ENCODE measurements around the gene FOXS1. TPM values are rescaled to one million over a fixed set of nuclear protein-coding genes. Genes with fewer than 3 reads are reported as not detected.
A peak's percentile ranks its signal among the peaks of the same experiment; 100 is the strongest.

FOXS1 gene
- total and polyA plus RNA-seq, 4 donors, result 0.89 to 8.7 (median 4.9) TPM

DNA sequence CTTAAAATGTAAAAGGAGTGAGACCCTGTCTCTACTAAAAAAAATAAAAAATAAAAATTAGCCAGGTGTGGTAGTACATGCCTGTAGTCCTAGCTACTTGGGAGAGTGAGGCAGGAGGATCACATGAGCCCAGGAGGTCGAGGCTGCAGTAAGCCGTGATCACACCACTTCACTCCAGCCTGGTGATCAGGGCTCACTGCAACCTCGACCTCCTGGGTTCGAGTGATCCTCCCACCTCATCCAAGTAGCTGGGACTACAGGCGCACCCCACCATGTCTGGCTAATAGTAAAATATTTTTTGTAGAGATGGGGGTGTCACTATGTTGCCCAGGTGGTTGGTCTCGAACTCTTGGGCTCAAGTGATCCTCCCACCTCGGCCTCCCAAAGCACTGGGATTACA, 8.1 kb upstream of the FOXS1 start:
- no peak overlapping the region for H3K4me3 ChIP-seq (ENCODE audit: low read depth, low read length)
- no peaks in the 10 kb centered on the region for H3K9me3 ChIP-seq (ENCODE audit: control insufficient read depth, insufficient read depth, low read length)
- WGBS (ENCODE audit: insufficient coverage), result 80% methylated on average over 6 of the region's 7 CpGs
- DNase-seq (ENCODE audit: low read depth in 4 of 6, low spot score in 6 of 6), result no peak
- H3K36me3 ChIP-seq (ENCODE audit: control insufficient read depth, insufficient read depth, low read length), result no peaks in the 10 kb centered on the region
- H3K27ac ChIP-seq (ENCODE audit: low read depth, low read length), result no peak overlapping the region
- peaks cover 18% of the 10 kb centered on the region for H3K27me3 ChIP-seq (ENCODE audit: control insufficient read depth, insufficient read depth, low read length)
- peaks cover 5% of the 10 kb centered on the region for H3K4me1 ChIP-seq (ENCODE audit: control insufficient read depth, insufficient read depth, low read length)

DNA sequence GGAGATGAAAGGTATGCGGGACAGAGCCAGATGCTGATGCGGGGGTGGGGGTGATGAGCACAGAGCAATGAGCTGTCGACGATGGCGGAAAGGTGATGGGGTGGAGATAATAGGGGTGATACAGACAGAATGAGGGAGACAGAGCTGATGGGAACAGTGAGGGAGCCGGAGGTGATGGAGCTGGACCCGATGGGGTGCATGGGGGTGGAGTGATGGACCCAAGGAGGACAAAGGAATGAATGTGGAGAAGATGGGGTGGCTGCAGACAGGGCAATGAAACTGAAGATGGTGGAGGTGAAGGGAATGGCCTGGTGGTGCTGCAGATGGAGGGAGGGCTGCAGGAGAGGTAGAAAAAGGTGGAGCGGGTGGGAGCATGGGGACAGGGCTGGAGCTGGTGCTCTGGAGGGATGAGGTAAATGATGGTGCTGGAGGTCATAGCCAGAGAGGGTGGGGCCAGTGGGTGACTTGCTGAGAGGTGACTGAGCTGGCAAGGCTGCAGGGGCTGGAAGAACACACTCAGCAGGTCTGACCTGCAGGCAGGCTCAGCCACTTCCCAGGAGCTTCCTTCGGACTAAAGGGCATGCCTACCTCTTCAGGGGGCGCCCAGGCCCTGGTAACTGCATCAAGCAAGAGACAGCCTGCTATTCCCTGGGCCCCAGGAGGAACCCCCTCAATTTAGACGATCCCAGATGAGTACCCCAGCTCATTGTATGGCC, 6.0 kb upstream of the FOXS1 start:
- Histone ChIP-seq H3K27me3 (ENCODE audit: control insufficient read depth, insufficient read depth, low read length) (peaks cover 20% of the 10 kb centered on the region), H3K9me3 (ENCODE audit: control insufficient read depth, insufficient read depth, low read length) (no peaks in the 10 kb centered on the region), H3K4me1 (ENCODE audit: control insufficient read depth, insufficient read depth, low read length) (peaks cover 5% of the 10 kb centered on the region), H3K4me3 (ENCODE audit: low read depth, low read length) (no peak overlapping the region), H3K36me3 (ENCODE audit: control insufficient read depth, insufficient read depth, low read length) (no peaks in the 10 kb centered on the region), H3K27ac (ENCODE audit: low read depth, low read length) (no peak overlapping the region)
- DNase-seq (ENCODE audit: low read depth in 4 of 6, low spot score in 6 of 6), result no peak
- WGBS (ENCODE audit: insufficient coverage), result 62% methylated on average over 10 of the region's 11 CpGs

DNA sequence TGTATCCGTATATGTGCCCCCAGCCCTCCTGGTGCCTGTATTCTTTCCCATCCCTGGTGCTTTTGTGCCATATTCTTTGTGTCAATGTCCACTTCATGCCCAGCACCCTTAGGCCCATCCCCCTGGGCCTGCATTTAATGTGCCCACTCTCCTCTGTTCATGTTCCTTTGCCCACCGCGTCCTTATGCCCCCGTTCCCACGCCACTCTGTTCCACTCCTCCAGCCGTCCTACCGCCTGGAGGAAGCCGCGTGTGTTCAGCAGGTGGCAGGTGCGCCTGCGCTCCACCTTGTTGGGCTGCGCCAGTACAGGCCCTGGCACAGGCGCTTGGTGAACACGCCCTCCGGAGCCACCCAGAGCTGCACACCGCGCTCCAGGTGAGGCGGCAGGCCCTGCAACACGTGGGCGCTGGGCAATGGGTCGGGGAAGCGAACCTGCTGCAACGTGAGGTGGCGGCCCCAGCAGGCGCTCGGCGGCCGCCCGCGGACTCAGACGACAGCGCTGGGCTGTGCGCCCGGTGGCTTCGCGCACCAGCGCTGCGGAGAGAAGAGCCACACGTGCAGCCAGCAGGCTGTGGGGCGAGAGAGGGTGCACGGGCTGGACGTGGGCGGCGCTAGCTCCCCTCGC, 4.0 kb upstream of the FOXS1 start:
- 27% methylated on average over 41 of the region's 45 CpGs for WGBS (ENCODE audit: insufficient coverage)
- no peaks in the 10 kb centered on the region for H3K9me3 ChIP-seq (ENCODE audit: control insufficient read depth, insufficient read depth, low read length)
- no peak overlapping the region for H3K27ac ChIP-seq (ENCODE audit: low read depth, low read length)
- no peaks in the 10 kb centered on the region for H3K36me3 ChIP-seq (ENCODE audit: control insufficient read depth, insufficient read depth, low read length)
- H3K27me3 ChIP-seq (ENCODE audit: control insufficient read depth, insufficient read depth, low read length), result peaks cover 20% of the 10 kb centered on the region
- no peak overlapping the region for H3K4me3 ChIP-seq (ENCODE audit: low read depth, low read length)
- DNase-seq (ENCODE audit: low read depth in 4 of 6, low spot score in 6 of 6), result no peak
- H3K4me1 ChIP-seq (ENCODE audit: control insufficient read depth, insufficient read depth, low read length), result peaks cover 15% of the 10 kb centered on the region

DNA sequence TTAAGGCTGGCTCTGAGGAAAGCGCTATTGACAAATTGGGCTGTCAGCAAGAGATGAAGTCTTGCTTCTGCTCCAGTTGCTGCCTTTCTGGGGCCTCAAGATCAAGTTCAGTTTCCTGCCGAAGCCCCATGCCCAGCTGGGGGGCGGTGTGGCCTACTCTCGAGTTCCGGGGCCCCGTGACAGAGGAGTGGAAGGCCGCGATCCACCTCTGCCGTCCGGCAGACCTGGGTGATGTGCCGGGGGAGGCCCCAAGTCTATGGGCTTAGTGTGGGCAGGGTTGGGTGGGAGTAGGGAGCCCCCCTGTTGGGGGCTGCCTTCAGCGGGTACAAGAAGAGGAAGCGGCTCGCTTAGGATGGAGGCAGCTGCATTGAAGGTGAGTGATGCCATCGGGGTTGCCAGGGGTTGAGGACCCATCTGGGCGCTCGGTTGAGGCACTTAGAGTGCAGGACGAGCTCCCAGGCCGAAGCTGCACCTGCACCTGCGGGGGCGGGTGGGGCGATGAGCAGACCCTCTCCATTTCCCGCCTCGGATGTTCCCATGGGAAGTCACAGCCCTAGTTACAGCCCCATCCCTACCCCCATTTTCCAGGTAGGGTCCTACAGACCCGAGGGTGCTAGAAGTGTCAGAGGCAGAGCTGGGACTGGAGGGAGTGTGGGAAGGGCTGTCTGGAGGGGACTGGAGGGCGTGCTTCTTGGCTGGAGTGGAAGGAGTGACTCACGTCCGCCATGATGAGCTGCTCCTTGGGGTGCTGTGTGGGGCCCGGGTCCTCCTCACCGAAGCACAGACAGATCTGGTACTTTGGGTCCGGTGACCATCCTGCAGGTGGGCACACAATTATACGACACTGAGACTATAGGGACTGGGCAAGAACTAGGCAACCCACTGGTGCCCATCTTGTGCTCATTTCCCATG, 2.9 kb upstream of the FOXS1 start:
- H3K9me3 ChIP-seq (ENCODE audit: control insufficient read depth, insufficient read depth, low read length), result no peaks in the 10 kb centered on the region
- 85% methylated on average over 31 of the region's 32 CpGs for WGBS (ENCODE audit: insufficient coverage)
- H3K27ac ChIP-seq (ENCODE audit: low read depth, low read length), result no peak overlapping the region
- peaks cover 24% of the 10 kb centered on the region for H3K4me1 ChIP-seq (ENCODE audit: control insufficient read depth, insufficient read depth, low read length)
- H3K4me3 ChIP-seq (ENCODE audit: low read depth, low read length), result no peak overlapping the region
- H3K27me3 ChIP-seq (ENCODE audit: control insufficient read depth, insufficient read depth, low read length), result peaks cover 20% of the 10 kb centered on the region
- no peak for DNase-seq (ENCODE audit: low read depth in 4 of 6, low spot score in 6 of 6)
- no peaks in the 10 kb centered on the region for H3K36me3 ChIP-seq (ENCODE audit: control insufficient read depth, insufficient read depth, low read length)

DNA sequence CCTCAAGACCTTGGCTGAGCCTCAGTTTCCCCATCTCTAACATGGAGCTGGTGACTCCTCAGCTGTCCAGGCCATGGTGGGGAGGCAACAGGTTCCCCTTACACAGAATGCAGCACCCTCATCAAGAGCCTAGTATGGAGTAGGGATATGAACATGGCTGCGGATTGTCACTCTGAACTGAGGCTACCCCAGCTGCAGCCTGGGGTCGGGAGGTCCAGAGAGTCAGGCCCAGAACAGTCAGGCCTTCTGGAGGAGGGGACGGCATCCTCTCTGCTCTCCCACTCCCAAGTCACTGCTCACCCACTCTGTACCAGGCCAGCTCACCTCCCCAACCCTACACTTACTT, 1.4 kb upstream of the FOXS1 start:
- Histone ChIP-seq H3K27ac (ENCODE audit: low read depth, low read length) (no peak overlapping the region), H3K9me3 (ENCODE audit: control insufficient read depth, insufficient read depth, low read length) (no peaks in the 10 kb centered on the region), H3K4me3 (ENCODE audit: low read depth, low read length) (no peak overlapping the region), H3K27me3 (ENCODE audit: control insufficient read depth, insufficient read depth, low read length) (peaks cover 20% of the 10 kb centered on the region), H3K36me3 (ENCODE audit: control insufficient read depth, insufficient read depth, low read length) (no peaks in the 10 kb centered on the region), H3K4me1 (ENCODE audit: control insufficient read depth, insufficient read depth, low read length) (peaks cover 35% of the 10 kb centered on the region)
- WGBS (ENCODE audit: insufficient coverage), result 69% methylated on average over 2 of the region's 3 CpGs
- DNase-seq (ENCODE audit: low read depth in 4 of 6, low spot score in 6 of 6), result no peak

DNA sequence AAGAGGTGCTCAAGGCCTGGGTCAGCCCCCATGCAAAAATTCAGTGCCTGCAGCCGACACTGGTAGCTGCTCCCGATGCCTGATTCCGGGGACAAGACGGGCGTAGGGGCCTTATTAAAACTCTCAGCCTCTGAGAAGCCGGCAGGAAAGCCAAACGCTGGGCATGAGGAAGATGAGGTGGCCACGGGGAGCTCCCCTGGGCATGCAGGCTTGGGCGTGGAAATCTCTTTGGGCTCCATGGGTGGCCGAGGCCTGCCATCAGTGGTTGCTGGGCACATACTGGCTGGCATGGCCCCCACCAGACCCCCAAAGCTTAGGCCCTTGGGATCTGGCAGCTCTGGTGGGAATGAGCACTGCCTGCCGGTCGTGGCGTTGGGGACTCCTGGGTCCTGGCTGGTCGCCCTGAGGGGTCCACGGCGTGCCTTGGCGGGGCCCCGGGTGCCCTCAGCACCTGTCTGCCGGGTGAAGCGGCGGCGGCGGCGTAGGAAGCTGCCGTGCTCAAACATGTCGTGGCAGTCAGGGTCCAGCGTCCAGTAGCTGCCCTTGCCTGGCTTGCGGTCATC, 586 bp downstream of the FOXS1 start:
- H3K4me3 ChIP-seq (ENCODE audit: low read depth, low read length), result peak overlapping the region; percentile 5
- WGBS (ENCODE audit: insufficient coverage), result 91% methylated on average over 28 of the region's 28 CpGs
- peaks cover 44% of the 10 kb centered on the region for H3K4me1 ChIP-seq (ENCODE audit: control insufficient read depth, insufficient read depth, low read length)
- peaks cover 10% of the 10 kb centered on the region for H3K27me3 ChIP-seq (ENCODE audit: control insufficient read depth, insufficient read depth, low read length)
- no peaks in the 10 kb centered on the region for H3K9me3 ChIP-seq (ENCODE audit: control insufficient read depth, insufficient read depth, low read length)
- H3K36me3 ChIP-seq (ENCODE audit: control insufficient read depth, insufficient read depth, low read length), result no peaks in the 10 kb centered on the region
- no peak for DNase-seq (ENCODE audit: low read depth in 4 of 6, low spot score in 6 of 6)
- H3K27ac ChIP-seq (ENCODE audit: low read depth, low read length), result peak overlapping the region; percentile 7

DNA sequence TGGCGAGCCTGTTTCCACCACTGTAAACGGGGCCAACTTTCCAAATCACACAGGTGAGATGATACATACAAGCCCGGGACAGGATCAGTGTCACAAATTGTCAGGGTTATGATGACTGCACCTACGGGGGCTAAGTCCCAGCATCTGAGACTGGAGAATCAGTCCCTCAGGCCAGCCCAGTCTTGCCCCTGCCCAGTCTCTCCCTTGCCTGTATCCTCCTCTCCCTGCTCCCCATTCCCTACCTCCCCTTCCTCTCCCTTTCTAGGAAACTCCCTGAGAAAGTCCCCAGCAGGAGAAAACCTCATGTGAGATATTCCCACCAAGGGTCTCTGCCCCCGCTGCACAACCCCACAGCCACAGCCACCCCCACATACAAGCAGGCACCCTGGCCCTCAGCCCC, 1.5 kb downstream of the FOXS1 start:
- 94% methylated on average over 5 of the region's 5 CpGs for WGBS (ENCODE audit: insufficient coverage)

DNA sequence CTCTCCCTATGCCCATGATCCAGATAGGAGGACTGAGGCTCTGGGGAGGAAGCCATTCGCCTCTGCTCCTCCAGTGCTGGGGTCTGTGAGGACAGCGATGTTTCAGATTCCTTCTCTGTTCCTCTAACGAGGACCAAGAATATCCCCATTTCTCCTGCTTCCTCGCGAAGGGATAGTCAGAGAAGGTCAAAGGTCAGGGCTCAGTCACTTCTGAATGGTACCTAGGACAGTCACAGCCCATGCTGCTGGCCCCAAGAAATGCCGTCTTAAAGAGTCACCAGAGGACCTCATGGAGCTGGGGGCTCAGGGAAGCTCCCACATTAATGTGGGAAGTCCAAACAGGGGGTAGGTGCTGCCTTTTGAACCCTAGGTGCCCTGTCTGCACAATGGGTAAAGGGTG, 2.1 kb downstream of the FOXS1 start:
- Histone ChIP-seq H3K9me3 (ENCODE audit: control insufficient read depth, insufficient read depth, low read length) (no peaks in the 10 kb centered on the region), H3K27me3 (ENCODE audit: control insufficient read depth, insufficient read depth, low read length) (no peaks in the 10 kb centered on the region), H3K4me1 (ENCODE audit: control insufficient read depth, insufficient read depth, low read length) (peaks cover 45% of the 10 kb centered on the region), H3K4me3 (ENCODE audit: low read depth, low read length) (no peak overlapping the region), H3K36me3 (ENCODE audit: control insufficient read depth, insufficient read depth, low read length) (no peaks in the 10 kb centered on the region), H3K27ac (ENCODE audit: low read depth, low read length) (peak overlapping the region; percentile 58)
- 73% methylated on average over 5 of the region's 6 CpGs for WGBS (ENCODE audit: insufficient coverage)
- DNase-seq (ENCODE audit: low read depth in 4 of 6, low spot score in 6 of 6), result no peak

More for the DNA sequence above, 1.5 kb downstream of the FOXS1 start:
- peak overlapping the region; percentile 5 for H3K4me3 ChIP-seq (ENCODE audit: low read depth, low read length)
- H3K4me1 ChIP-seq (ENCODE audit: control insufficient read depth, insufficient read depth, low read length), result peaks cover 44% of the 10 kb centered on the region
- no peak for DNase-seq (ENCODE audit: low read depth in 4 of 6, low spot score in 6 of 6)
- H3K27me3 ChIP-seq (ENCODE audit: control insufficient read depth, insufficient read depth, low read length), result peaks cover 2% of the 10 kb centered on the region
- H3K9me3 ChIP-seq (ENCODE audit: control insufficient read depth, insufficient read depth, low read length), result no peaks in the 10 kb centered on the region
- H3K27ac ChIP-seq (ENCODE audit: low read depth, low read length), result peak overlapping the region; percentile 10
- H3K36me3 ChIP-seq (ENCODE audit: control insufficient read depth, insufficient read depth, low read length), result no peaks in the 10 kb centered on the region

DNA sequence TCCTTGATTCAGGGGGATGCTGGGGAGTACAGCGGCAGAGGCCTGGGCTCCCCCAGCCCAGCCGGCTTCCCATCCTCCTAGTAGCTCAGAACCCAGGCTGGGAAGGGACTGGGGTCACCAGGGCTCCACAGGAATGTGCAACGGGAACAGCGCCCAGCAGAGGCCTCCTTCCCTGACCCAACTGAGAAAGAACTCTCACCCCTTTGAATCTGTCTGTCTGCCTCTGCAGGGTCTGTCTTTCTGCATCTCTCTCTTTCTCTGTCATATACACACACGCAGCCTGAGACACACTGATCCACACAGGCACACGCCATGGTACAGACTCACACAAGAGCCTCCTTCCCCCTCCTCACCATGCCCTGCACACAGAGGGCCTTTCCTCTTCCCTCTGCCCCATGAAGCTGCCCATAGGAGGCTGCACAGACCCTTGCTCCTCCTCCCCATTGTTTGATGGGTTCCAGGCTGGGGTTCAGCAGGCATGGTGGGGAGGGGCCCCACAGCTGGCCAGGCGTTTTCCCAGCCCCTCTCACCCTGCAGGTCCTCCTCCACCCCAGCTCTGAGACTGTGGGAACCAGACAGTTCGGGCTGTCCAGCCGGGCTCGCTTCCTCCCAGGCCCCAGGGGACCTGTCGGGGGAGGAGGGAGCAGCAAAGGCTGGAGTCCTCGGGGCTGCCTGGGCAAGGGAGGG, 2.8 kb downstream of the FOXS1 start:
- WGBS (ENCODE audit: insufficient coverage), result 46% methylated on average over 9 of the region's 12 CpGs
- Histone ChIP-seq H3K4me1 (ENCODE audit: control insufficient read depth, insufficient read depth, low read length) (peaks cover 48% of the 10 kb centered on the region), H3K4me3 (ENCODE audit: low read depth, low read length) (no peak overlapping the region), H3K27ac (ENCODE audit: low read depth, low read length) (peak overlapping the region; percentile 58), H3K27me3 (ENCODE audit: control insufficient read depth, insufficient read depth, low read length) (no peaks in the 10 kb centered on the region), H3K36me3 (ENCODE audit: control insufficient read depth, insufficient read depth, low read length) (no peaks in the 10 kb centered on the region), H3K9me3 (ENCODE audit: control insufficient read depth, insufficient read depth, low read length) (no peaks in the 10 kb centered on the region)
- peak in 1 of 6 donors; percentile 56 for DNase-seq (ENCODE audit: low read depth in 4 of 6, low spot score in 6 of 6)
